ENCODE measurements around the gene DDX46. TPM values are rescaled to one million over a fixed set of nuclear protein-coding genes. Genes with fewer than 3 reads are reported as not detected.
"Not testable (repeated sequence)": the region's sequence is repeated elsewhere in the genome, so short reads cannot be mapped to it uniquely, and the experiment has no call there.

Gene DDX46, protein sequence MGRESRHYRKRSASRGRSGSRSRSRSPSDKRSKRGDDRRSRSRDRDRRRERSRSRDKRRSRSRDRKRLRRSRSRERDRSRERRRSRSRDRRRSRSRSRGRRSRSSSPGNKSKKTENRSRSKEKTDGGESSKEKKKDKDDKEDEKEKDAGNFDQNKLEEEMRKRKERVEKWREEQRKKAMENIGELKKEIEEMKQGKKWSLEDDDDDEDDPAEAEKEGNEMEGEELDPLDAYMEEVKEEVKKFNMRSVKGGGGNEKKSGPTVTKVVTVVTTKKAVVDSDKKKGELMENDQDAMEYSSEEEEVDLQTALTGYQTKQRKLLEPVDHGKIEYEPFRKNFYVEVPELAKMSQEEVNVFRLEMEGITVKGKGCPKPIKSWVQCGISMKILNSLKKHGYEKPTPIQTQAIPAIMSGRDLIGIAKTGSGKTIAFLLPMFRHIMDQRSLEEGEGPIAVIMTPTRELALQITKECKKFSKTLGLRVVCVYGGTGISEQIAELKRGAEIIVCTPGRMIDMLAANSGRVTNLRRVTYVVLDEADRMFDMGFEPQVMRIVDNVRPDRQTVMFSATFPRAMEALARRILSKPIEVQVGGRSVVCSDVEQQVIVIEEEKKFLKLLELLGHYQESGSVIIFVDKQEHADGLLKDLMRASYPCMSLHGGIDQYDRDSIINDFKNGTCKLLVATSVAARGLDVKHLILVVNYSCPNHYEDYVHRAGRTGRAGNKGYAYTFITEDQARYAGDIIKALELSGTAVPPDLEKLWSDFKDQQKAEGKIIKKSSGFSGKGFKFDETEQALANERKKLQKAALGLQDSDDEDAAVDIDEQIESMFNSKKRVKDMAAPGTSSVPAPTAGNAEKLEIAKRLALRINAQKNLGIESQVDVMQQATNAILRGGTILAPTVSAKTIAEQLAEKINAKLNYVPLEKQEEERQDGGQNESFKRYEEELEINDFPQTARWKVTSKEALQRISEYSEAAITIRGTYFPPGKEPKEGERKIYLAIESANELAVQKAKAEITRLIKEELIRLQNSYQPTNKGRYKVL
- 10 to 100 TPM; 53.0 to 59.5 TPM for total RNA-seq
- 22.4 TPM for polyA plus RNA-seq (ENCODE audit: insufficient read depth, low read depth, low replicate concordance)
- long read RNA-seq, donor 1, partial matches to known transcripts = 171 of 173 reads
- long read RNA-seq, donor 1, other reads (novel, unspliced or antisense) = 0 of 173 reads
- long read RNA-seq, donor 2, partial matches to known transcripts = 59 of 59 reads
- long read RNA-seq, donor 2, other reads (novel, unspliced or antisense) = 0 of 59 reads

DNA sequence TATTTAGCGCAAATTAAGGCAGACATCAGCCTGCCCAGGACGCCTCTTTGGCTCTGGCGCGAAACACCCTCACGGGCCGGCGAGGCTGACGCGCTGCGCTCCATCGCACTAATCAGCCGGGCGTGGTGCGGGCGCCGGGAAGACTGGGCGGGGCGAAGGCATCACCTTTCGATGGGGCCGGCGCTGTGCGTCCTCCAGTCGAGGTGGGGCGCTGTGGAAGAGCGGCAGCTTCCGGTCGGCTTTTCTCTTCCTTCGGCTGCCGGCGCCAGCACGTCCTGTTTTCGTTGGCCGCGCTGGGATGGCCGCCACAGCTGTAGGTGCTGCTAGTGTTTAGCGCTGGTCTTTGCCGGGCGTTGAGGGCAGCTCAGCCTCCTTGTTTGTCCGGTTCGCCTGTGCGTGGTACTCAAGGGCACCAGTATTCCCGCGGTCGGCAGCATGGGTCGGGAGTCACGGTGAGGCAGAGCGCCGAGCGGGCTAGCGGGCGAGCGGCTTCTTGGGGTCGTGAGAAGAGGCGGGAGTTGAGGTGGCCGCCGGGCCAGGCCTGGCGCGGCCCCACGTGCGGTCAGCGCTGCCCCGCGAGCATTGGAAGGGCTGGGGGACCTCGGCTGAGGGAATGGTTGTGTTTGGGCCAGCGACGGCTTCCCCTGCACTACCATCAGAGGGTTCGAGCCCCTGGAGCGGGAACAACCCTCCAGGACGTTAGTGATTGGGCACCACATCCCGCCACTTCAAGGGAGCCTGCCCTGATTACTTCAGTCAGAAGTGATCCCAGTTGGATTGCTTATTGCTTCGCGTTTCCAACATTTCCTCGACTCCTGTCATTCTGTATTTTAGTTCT, at the start of gene DDX46:
TSS of gene DDX46 (plus strand) at position 276 of the 838 bp plus-strand sequence. CDS start at position 436, 160 bp downstream.
- no peaks in the 10 kb centered on the region for H3K9me3 ChIP-seq
- TF ChIP-seq POLR2A (IDR thresholded peaks at IDR 0.05) = no peak
- TF ChIP-seq, protein P1, sequence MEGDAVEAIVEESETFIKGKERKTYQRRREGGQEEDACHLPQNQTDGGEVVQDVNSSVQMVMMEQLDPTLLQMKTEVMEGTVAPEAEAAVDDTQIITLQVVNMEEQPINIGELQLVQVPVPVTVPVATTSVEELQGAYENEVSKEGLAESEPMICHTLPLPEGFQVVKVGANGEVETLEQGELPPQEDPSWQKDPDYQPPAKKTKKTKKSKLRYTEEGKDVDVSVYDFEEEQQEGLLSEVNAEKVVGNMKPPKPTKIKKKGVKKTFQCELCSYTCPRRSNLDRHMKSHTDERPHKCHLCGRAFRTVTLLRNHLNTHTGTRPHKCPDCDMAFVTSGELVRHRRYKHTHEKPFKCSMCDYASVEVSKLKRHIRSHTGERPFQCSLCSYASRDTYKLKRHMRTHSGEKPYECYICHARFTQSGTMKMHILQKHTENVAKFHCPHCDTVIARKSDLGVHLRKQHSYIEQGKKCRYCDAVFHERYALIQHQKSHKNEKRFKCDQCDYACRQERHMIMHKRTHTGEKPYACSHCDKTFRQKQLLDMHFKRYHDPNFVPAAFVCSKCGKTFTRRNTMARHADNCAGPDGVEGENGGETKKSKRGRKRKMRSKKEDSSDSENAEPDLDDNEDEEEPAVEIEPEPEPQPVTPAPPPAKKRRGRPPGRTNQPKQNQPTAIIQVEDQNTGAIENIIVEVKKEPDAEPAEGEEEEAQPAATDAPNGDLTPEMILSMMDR (IDR thresholded peaks at IDR 0.05) = peak; percentile 68 to 79 (median 70)
- peak within 1 kb of the TSS; percentile 76 to 89 for H3K4me3 ChIP-seq
- DNase-seq = peak; percentile 96
- peaks cover 11% of the 10 kb centered on the region for H3K4me1 ChIP-seq
- intact Hi-C loops (cut with DNase I; ENCODE audit: low total_unique reads) = no loop called here
- no peaks in the 10 kb centered on the region for H3K36me3 ChIP-seq (ENCODE audit: low read depth, missing control alignments)
- H3K27me3 ChIP-seq = no peaks in the 10 kb centered on the region
- 0 to 1% methylated on average over 26 to 61 of the region's 73 CpGs for WGBS, 2 donors
- H3K27ac ChIP-seq = peak within 1 kb of the TSS; percentile 72 to 77

DNA sequence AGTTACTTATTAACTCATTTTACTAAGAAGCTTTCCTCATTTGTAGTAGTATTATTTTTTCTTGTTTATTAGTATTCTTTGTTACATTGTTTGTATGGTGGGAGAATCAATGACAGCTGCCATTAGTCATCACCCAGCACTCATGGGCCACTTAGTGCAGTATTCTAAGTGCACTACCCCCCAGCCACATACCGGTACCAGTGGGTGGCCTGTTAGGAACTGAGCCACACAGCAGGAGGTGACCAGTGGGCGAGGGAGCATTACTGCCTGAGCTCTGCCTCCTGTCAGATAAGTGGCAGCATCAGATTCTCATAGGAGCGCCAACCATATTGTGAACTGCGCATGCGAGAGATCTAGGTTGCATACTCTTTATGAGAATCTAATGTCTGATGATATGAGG, 44.5 kb upstream of the DDX46 start:
- Histone ChIP-seq H3K4me3 (no peak overlapping the region), H3K27me3 (no peaks in the 10 kb centered on the region), H3K36me3 (ENCODE audit: low read depth, missing control alignments) (no peaks in the 10 kb centered on the region), H3K9me3 (no peaks in the 10 kb centered on the region), H3K4me1 (no peaks in the 10 kb centered on the region), H3K27ac (no peak overlapping the region)
- no peak for TF ChIP-seq POLR2A (IDR thresholded peaks at IDR 0.05)
- TF ChIP-seq, protein P1 (IDR thresholded peaks at IDR 0.05) = no peak
- 91 to 97% methylated on average over 4 to 5 of the region's 5 CpGs for WGBS, 2 donors
- intact Hi-C loops (cut with DNase I; ENCODE audit: low total_unique reads) = no loop called here
- no peak for DNase-seq

DNA sequence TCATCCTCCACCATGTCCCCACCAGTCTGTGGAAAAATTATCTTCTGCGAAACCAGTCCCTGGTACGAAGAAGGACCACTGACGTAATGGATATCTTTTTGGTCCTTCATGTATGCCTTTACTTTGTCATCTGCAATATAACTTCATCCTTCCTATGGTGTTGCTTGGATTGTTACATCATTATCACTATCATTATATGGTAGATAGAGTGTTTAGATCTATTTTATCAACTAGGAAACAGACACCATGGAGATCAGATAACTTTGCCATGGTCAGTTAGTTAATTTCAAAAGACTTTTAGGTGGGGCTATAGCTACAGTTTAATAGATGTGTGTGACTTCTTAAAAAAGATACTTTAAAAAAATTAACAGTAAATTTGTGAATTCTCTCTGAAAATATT, 44.0 kb upstream of the DDX46 start:
- 96 to 97% methylated on average over 3 of the region's 3 CpGs for WGBS, 2 donors
- no peaks in the 10 kb centered on the region for H3K4me1 ChIP-seq
- DNase-seq = no peak
- no peaks in the 10 kb centered on the region for H3K36me3 ChIP-seq (ENCODE audit: low read depth, missing control alignments)
- H3K9me3 ChIP-seq = no peaks in the 10 kb centered on the region
- H3K27ac ChIP-seq = no peak overlapping the region
- no peaks in the 10 kb centered on the region for H3K27me3 ChIP-seq
- intact Hi-C loops (cut with DNase I; ENCODE audit: low total_unique reads) = no loop called here
- TF ChIP-seq POLR2A (IDR thresholded peaks at IDR 0.05) = no peak
- H3K4me3 ChIP-seq = no peak overlapping the region

DNA sequence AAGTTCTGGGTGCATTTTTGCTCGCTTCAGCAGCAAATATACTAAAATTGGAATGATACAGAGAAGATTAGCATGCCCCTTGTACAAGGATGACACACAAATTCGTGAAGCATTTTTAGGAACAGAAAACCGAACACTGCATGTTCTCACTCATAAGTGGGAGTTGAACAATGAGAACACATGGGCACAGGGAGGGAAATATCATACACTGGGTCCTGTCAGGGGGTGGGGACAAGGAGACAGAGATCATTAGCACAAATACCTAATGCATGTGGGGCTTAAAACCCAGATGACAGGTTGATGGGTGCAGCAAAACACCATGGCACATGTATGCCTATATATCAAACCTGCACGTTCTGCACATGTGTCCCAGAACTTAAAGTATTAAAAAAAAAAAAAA, 43.1 kb upstream of the DDX46 start:
- DNase-seq; H3K4me3 ChIP-seq; H3K36me3 ChIP-seq (ENCODE audit: low read depth, missing control alignments); H3K4me1 ChIP-seq; intact Hi-C loops (cut with DNase I; ENCODE audit: low total_unique reads); H3K9me3 ChIP-seq; H3K27me3 ChIP-seq; H3K27ac ChIP-seq: not testable (repeated sequence)
- 66 to 76% methylated on average over 4 of the region's 4 CpGs for WGBS, 2 donors

DNA sequence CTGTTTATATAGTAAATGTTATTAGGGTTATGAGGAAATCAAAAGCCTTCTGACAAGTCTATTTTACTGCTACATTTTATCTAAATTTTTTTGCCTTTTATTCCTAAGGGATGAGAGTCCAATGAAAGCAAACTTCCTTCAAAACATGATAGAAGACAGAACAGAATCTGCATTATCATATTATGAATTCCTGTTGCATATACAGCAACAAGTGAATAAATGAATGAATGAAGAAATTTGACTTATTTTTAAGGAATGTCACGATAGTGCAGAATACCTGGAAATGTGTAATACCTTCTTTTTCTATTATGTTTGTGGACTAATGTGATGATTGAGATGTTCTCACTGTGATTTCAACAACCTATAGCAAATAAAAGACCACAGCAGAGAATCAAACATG, 33.7 kb upstream of the DDX46 start:
- DNase-seq = no peak
- Histone ChIP-seq H3K27me3 (no peaks in the 10 kb centered on the region), H3K4me1 (no peaks in the 10 kb centered on the region), H3K9me3 (no peaks in the 10 kb centered on the region), H3K27ac (no peak overlapping the region), H3K4me3 (no peak overlapping the region), H3K36me3 (ENCODE audit: low read depth, missing control alignments) (no peaks in the 10 kb centered on the region)
- no peak for TF ChIP-seq POLR2A (IDR thresholded peaks at IDR 0.05)
- TF ChIP-seq, protein P1 (IDR thresholded peaks at IDR 0.05) = no peak
- 94 to 97% methylated on average over 1 of the region's 1 CpG for WGBS, 2 donors
- intact Hi-C loops (cut with DNase I; ENCODE audit: low total_unique reads) = no loop called here

Data from testis (tissue), 5 donors.